Cerebellar cortex (tissue), 1 donor: ENCODE results near the gene SPATS1.

Source experiments
- DNase-seq: peaks from one replicate; pipeline ENCODE4 v3.0.0-alpha.2; 2015; ENCODE audit warnings: low spot score

The SPATS1 gene

DNA sequence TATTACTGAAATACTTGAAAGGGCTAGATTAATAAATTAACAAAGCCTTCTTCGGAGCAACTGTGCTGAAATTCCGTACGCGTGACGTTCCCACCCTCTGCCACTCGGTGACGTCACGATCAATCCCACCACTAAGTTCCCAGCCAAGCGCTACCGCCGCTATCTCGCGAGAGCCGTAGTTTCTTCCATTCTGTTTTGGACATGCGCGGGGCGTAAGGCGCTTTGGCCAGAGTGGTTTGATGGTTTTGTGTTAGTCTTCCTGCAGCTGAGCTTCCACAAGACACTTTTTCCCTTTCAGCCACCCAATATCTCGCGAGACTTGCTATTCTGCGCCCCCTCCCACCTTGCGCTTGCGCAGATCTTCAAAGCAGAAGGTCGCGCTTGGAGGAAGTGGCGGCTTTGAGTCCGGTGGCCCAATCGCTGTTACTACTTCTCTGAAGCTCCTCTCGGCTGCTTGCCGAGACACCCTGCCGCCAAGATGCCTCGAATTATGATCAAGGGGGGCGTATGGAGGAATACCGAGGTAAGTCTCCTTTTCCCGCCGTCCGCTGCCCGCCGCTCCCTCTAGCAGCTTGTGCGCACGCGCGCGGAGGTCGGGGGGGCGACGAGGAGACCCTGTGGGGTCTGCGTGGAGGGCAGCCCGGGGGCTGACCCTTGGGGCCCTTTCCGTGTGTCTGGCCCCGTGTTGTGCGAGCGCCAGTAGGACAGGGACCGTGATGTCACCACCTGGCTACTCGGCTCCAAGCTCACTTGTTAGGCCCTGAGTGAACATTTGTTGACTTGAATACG is 45.1 kb downstream of the SPATS1 start, which contains the start of gene CDC5L:
TSS of gene CDC5L (plus strand) at position 361 of the 789 bp plus-strand sequence. CDS start at position 479, 118 bp downstream.
- DNase-seq: peak; percentile 99

DNA sequence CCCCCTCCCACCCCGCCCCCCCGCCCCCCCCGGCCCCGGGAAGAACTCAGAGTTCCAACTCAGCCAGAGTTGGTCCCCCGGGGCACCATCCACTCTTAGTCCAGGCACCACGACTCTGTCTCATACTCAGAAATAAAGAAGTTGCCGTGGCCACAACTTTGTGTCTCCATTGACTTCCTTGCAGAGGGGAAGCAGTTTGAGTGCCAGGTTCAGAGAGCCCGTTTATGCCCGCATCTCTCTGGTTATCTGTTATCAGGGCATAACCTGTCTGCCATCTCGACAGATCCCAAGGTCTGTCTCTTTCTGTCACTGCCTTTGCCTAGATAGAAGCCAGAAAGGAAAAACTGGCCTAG is 45.7 kb downstream of the SPATS1 start:
- DNase-seq: peak; percentile 10

DNA sequence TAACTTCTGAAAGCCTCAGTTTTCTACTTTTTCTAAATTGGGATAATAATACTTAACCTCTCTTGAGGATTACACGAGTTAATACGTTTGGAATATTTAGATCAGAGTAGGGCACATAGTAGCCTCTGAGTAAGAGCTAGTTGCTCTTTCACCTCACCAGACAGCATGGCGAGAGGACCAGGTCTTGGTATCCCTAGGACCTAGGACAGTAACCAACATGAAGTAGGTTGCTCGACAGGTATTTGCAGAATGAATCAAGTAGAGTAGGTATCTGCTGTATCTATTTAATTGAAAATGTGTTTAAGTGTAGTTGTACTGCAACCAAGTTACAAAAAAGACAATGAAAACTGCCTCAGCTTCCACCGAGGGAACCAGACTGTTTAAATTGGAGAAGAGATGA is 46.4 kb downstream of the SPATS1 start:
- DNase-seq: no peak

DNA sequence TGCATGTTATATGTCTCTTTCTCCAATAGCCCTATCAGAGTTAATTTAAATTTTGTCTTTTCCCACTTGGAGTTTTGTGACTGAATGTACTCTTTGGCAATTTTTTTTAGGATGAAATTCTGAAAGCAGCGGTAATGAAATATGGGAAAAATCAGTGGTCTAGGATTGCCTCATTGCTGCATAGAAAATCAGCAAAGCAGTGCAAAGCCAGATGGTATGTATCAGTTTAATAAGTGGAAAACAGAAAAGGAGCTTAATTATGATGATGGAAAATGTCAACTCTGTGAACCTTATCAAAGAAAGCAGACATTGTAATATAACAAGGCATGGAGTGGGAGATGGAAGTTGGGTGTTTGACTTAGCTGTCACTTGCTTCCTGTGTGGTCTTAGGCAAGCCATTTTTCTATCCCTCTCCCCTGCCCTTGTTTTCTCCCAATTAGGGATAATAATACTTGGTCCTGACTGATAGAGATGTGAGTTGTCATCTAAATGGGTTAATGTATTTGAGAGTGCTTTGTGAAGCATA is 47.8 kb downstream of the SPATS1 start:
- no peak for DNase-seq
